ENCODE results near the gene GABARAP. TPM values are rescaled to one million over a fixed set of nuclear protein-coding genes. Genes with fewer than 3 reads are reported as not detected.

Gene GABARAP
- total RNA-seq, 1 experiment from 2014 or later: 108 TPM

- DNase-seq (ENCODE audit: low read depth): no peak
These were observed 34.9 kb downstream of the GABARAP start for GRCh38 chr17:7207120-7208001.

- no peak for DNase-seq (ENCODE audit: low read depth)
These were observed 36.7 kb downstream of the GABARAP start for GRCh38 chr17:7205561-7205960.

- peak; percentile 81 for DNase-seq (ENCODE audit: low read depth)
These were observed 37.3 kb downstream of the GABARAP start for GRCh38 chr17:7204828-7205461.

- DNase-seq (ENCODE audit: low read depth): no peak
These were observed 37.9 kb downstream of the GABARAP start for GRCh38 chr17:7204336-7204735.

GRCh38 chr17:7203391-7203790 lies 38.9 kb downstream of the GABARAP start:
- DNase-seq (ENCODE audit: low read depth): no peak

- no peak for DNase-seq (ENCODE audit: low read depth)
These were observed 45.4 kb downstream of the GABARAP start for GRCh38 chr17:7196651-7197401.

- no peak for DNase-seq (ENCODE audit: low read depth)
These were observed 46.3 kb downstream of the GABARAP start for GRCh38 chr17:7195971-7196370.

- no peak for DNase-seq (ENCODE audit: low read depth)
These were observed 49.8 kb downstream of the GABARAP start for GRCh38 chr17:7192271-7192937.

- DNase-seq (ENCODE audit: low read depth): peak; percentile 44
These were observed 50.5 kb downstream of the GABARAP start for GRCh38 chr17:7191571-7192270.

- DNase-seq (ENCODE audit: low read depth): no peak
These were observed 51.2 kb downstream of the GABARAP start for GRCh38 chr17:7191069-7191468.

- DNase-seq (ENCODE audit: low read depth): no peak
These were observed 51.9 kb downstream of the GABARAP start for GRCh38 chr17:7190276-7190917.

Other genes with a start within 250 kb of the GABARAP start
- not detected in 2 replicates for gene ALOX12, start 246.4 kb downstream of the GABARAP start, total RNA-seq (2014; rRNA removed; shearing (Covaris generic))
- 72.7 and 82.3 TPM in 2 replicates for gene RNASEK, start 229.8 kb downstream of the GABARAP start, total RNA-seq (2014; rRNA removed; shearing (Covaris generic))
- not detected in 2 replicates for gene BCL6B, start 219.4 kb downstream of the GABARAP start, total RNA-seq (2014; rRNA removed; shearing (Covaris generic))
- gene SLC16A13, start 206.4 kb downstream of the GABARAP start, total RNA-seq (2014; rRNA removed; shearing (Covaris generic)): 0.34 TPM in 1 of 2 replicates, not detected in the other
- not detected in 2 replicates for gene SLC16A11, start 198.4 kb downstream of the GABARAP start, total RNA-seq (2014; rRNA removed; shearing (Covaris generic))
- not detected in 2 replicates for gene CLEC10A, start 162.2 kb downstream of the GABARAP start, total RNA-seq (2014; rRNA removed; shearing (Covaris generic))
- not detected in 2 replicates for gene ASGR2, start 127.6 kb downstream of the GABARAP start, total RNA-seq (2014; rRNA removed; shearing (Covaris generic))
- 0.29 and 1.2 TPM in 2 replicates for gene ASGR1, start 63.1 kb downstream of the GABARAP start, total RNA-seq (2014; rRNA removed; shearing (Covaris generic))
- 3.1 and 4.4 TPM in 2 replicates for gene DLG4, start 22.6 kb downstream of the GABARAP start, total RNA-seq (2014; rRNA removed; shearing (Covaris generic))
- 306 and 420 TPM in 2 replicates for gene ACADVL, start 22.5 kb downstream of the GABARAP start, total RNA-seq (2014; rRNA removed; shearing (Covaris generic))
- gene DVL2, start 7.9 kb downstream of the GABARAP start, total RNA-seq (2014; rRNA removed; shearing (Covaris generic)): 22.2 and 42.7 TPM in 2 replicates
- 44.5 and 54.8 TPM in 2 replicates for gene PHF23, start 3.0 kb downstream of the GABARAP start, total RNA-seq (2014; rRNA removed; shearing (Covaris generic))
- gene CTDNEP1, start 9.3 kb upstream of the GABARAP start, total RNA-seq (2014; rRNA removed; shearing (Covaris generic)): 25.5 and 27.6 TPM in 2 replicates
- 34.9 and 50.3 TPM in 2 replicates for gene ELP5, start 9.8 kb upstream of the GABARAP start, total RNA-seq (2014; rRNA removed; shearing (Covaris generic))
- gene CLDN7, start 20.0 kb upstream of the GABARAP start, total RNA-seq (2014; rRNA removed; shearing (Covaris generic)): not detected in 2 replicates
- gene SLC2A4, start 39.3 kb upstream of the GABARAP start, total RNA-seq (2014; rRNA removed; shearing (Covaris generic)): 0.06 TPM in 1 of 2 replicates, not detected in the other
- gene YBX2, start 52.2 kb upstream of the GABARAP start, total RNA-seq (2014; rRNA removed; shearing (Covaris generic)): 0.15 and 2.4 TPM in 2 replicates
- 861 and 1,090 TPM in 2 replicates for gene EIF5A, start 65.2 kb upstream of the GABARAP start, total RNA-seq (2014; rRNA removed; shearing (Covaris generic))
- 84.3 and 91.6 TPM in 2 replicates for gene GPS2, start 72.9 kb upstream of the GABARAP start, total RNA-seq (2014; rRNA removed; shearing (Covaris generic))
- 15.3 and 17.0 TPM in 2 replicates for gene NEURL4, start 86.9 kb upstream of the GABARAP start, total RNA-seq (2014; rRNA removed; shearing (Covaris generic))
- 2.7 TPM in 1 of 2 replicates, not detected in the other for gene ACAP1, start 94.1 kb upstream of the GABARAP start, total RNA-seq (2014; rRNA removed; shearing (Covaris generic))
- 2.1 and 3.7 TPM in 2 replicates for gene KCTD11, start 109.7 kb upstream of the GABARAP start, total RNA-seq (2014; rRNA removed; shearing (Covaris generic))
- not detected in 2 replicates for gene TMEM95, start 112.7 kb upstream of the GABARAP start, total RNA-seq (2014; rRNA removed; shearing (Covaris generic))
- 2.6 and 4.5 TPM in 2 replicates for gene TNK1, start 138.6 kb upstream of the GABARAP start, total RNA-seq (2014; rRNA removed; shearing (Covaris generic))
- 14.1 TPM in 2 replicates for gene PLSCR3, start 152.1 kb upstream of the GABARAP start, total RNA-seq (2014; rRNA removed; shearing (Covaris generic))
- 43.7 and 68.8 TPM in 2 replicates for gene TMEM256, start 161.6 kb upstream of the GABARAP start, total RNA-seq (2014; rRNA removed; shearing (Covaris generic))
- 1.4 and 1.9 TPM in 2 replicates for gene NLGN2, start 165.4 kb upstream of the GABARAP start, total RNA-seq (2014; rRNA removed; shearing (Covaris generic))
- gene SPEM1, start 177.9 kb upstream of the GABARAP start, total RNA-seq (2014; rRNA removed; shearing (Covaris generic)): not detected in 2 replicates
- not detected in 2 replicates for gene SPEM2, start 183.2 kb upstream of the GABARAP start, total RNA-seq (2014; rRNA removed; shearing (Covaris generic))
- not detected in 2 replicates for gene SPEM3, start 186.4 kb upstream of the GABARAP start, total RNA-seq (2014; rRNA removed; shearing (Covaris generic))
- 2.3 and 6.6 TPM in 2 replicates for gene TMEM102, start 193.0 kb upstream of the GABARAP start, total RNA-seq (2014; rRNA removed; shearing (Covaris generic))
- 1.5 and 3.0 TPM in 2 replicates for gene FGF11, start 197.1 kb upstream of the GABARAP start, total RNA-seq (2014; rRNA removed; shearing (Covaris generic))
- 7.0 and 8.6 TPM in 2 replicates for gene CHRNB1, start 202.6 kb upstream of the GABARAP start, total RNA-seq (2014; rRNA removed; shearing (Covaris generic))
- 6.1 and 6.5 TPM in 2 replicates for gene ZBTB4, start 237.2 kb upstream of the GABARAP start, total RNA-seq (2014; rRNA removed; shearing (Covaris generic))
- 0.06 TPM in 1 of 2 replicates, not detected in the other for gene SLC35G6, start 239.0 kb upstream of the GABARAP start, total RNA-seq (2014; rRNA removed; shearing (Covaris generic))
- gene POLR2A, start 241.9 kb upstream of the GABARAP start, total RNA-seq (2014; rRNA removed; shearing (Covaris generic)): 56.2 and 74.4 TPM in 2 replicates